Lower lobe of right lung (tissue), 2 donors: ENCODE data around the gene BMPR1B. TPM values are rescaled to one million over a fixed set of nuclear protein-coding genes. Genes with fewer than 3 reads are reported as not detected.

Experiments used
- ATAC-seq, 2 donors: fragments of 200-7000 bp; cut with Tn5 transposase; one replicate each; pipeline ENCODE4 v1.9.1; 2020 to 2022; ENCODE audit warnings: mild to moderate bottlenecking in 2 of 2, moderate library complexity in 2 of 2
- DNase-seq: peaks from one replicate; pipeline ENCODE4 v3.0.0-alpha.2; 2020
- H3K27ac ChIP-seq: fragments of 200-600 bp; one replicate; pipeline ENCODE4 v1.8.0; 2022
- H3K27me3 ChIP-seq: fragments of 200-600 bp; one replicate; pipeline ENCODE4 v1.8.0; 2022; ENCODE audit warnings: low read depth
- H3K36me3 ChIP-seq: fragments of 200-600 bp; one replicate; pipeline ENCODE4 v1.8.0; 2022; ENCODE audit warnings: mild to moderate bottlenecking
- H3K4me1 ChIP-seq: fragments of 200-600 bp; one replicate; pipeline ENCODE4 v1.8.0; 2022
- H3K4me3 ChIP-seq: fragments of 200-600 bp; one replicate; pipeline ENCODE4 v1.8.0; 2022; ENCODE audit warnings: mild to moderate bottlenecking
- H3K9me3 ChIP-seq: fragments of 200-600 bp; one replicate; pipeline ENCODE4 v1.8.0; 2022
- intact Hi-C: fragments of 100-400 bp; cut with DNase I; formaldehyde crosslinking; loops from one replicate; pipeline ENCODE4 v1.11.0; 2022
- total RNA-seq: library from RNA; stranded (reverse); fragmentation: NEBNext Ultra II Directional; extraction: Animal tissue kit (Norgen Biotek cat#: 25700); gene quantifications from one replicate; pipeline ENCODE4 v1.2.1, GENCODE V29; 2021
- TF ChIP-seq, protein P1 (sequence below): fragments of 200-600 bp; IDR thresholded peaks from one replicate; pipeline ENCODE4 v1.8.0; 2022; ENCODE audit warnings: antibody characterized with exemption, mild to moderate bottlenecking
- donor health status: DM: no; HTN: yes; CAD: no; lungs with severe emphysema.

BMPR1B gene
- total RNA-seq, 1 donor from 2014 or later = 6.0 TPM

GRCh38 chr4:94782707-94783106 is 25.0 kb downstream of the BMPR1B start:
- Histone ChIP-seq H3K36me3 (no peaks in the 10 kb centered on the region), H3K4me1 (no peaks in the 10 kb centered on the region), H3K4me3 (no peak overlapping the region), H3K27ac (no peak overlapping the region), H3K9me3 (no peaks in the 10 kb centered on the region), H3K27me3 (no peaks in the 10 kb centered on the region)
- TF ChIP-seq, protein P1, sequence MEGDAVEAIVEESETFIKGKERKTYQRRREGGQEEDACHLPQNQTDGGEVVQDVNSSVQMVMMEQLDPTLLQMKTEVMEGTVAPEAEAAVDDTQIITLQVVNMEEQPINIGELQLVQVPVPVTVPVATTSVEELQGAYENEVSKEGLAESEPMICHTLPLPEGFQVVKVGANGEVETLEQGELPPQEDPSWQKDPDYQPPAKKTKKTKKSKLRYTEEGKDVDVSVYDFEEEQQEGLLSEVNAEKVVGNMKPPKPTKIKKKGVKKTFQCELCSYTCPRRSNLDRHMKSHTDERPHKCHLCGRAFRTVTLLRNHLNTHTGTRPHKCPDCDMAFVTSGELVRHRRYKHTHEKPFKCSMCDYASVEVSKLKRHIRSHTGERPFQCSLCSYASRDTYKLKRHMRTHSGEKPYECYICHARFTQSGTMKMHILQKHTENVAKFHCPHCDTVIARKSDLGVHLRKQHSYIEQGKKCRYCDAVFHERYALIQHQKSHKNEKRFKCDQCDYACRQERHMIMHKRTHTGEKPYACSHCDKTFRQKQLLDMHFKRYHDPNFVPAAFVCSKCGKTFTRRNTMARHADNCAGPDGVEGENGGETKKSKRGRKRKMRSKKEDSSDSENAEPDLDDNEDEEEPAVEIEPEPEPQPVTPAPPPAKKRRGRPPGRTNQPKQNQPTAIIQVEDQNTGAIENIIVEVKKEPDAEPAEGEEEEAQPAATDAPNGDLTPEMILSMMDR = no peak
- intact Hi-C loops = no loop called here
- no peak for DNase-seq
- no peak for ATAC-seq

- TF ChIP-seq, protein P1 = no peak
- no peak for DNase-seq
- Histone ChIP-seq H3K4me3 (no peak overlapping the region), H3K9me3 (no peaks in the 10 kb centered on the region), H3K36me3 (no peaks in the 10 kb centered on the region), H3K4me1 (no peaks in the 10 kb centered on the region), H3K27me3 (no peaks in the 10 kb centered on the region), H3K27ac (no peak overlapping the region)
- no peak for ATAC-seq
- intact Hi-C loops = no loop called here
Measured at GRCh38 chr4:94791701-94792100, 33.9 kb downstream of the BMPR1B start.

GRCh38 chr4:94798808-94799207 is 41.1 kb downstream of the BMPR1B start:
- ATAC-seq = no peak
- TF ChIP-seq, protein P1 = no peak

DNA sequence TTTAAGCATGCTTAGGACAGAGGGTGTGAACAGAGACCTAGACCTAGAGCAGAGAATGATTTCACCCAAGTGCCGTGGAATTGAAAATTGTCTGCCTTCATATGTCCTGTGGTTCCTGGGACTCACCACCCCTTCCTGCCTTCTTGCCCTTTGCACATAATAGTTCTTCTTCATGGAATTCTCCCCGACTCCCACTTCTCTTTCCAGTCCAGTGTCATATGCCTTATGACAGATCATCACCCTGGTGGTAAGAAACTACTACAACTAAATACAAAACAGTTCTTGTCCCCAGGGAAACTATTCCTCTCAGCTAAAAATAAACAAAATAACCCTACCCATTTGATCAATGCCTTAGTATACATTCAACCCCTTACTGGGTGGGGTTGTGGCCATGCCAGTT is 43.3 kb downstream of the BMPR1B start:
- ATAC-seq = no peak
- H3K27ac ChIP-seq = no peak overlapping the region
- no peak for DNase-seq
- intact Hi-C loops = no loop called here
- no peaks in the 10 kb centered on the region for H3K9me3 ChIP-seq
- H3K27me3 ChIP-seq = no peaks in the 10 kb centered on the region
- no peak overlapping the region for H3K4me3 ChIP-seq
- H3K36me3 ChIP-seq = no peaks in the 10 kb centered on the region
- TF ChIP-seq, protein P1 = no peak
- no peaks in the 10 kb centered on the region for H3K4me1 ChIP-seq

More at GRCh38 chr4:94798808-94799207, 41.1 kb downstream of the BMPR1B start:
- H3K4me1 ChIP-seq = no peaks in the 10 kb centered on the region
- H3K36me3 ChIP-seq = no peaks in the 10 kb centered on the region
- no peaks in the 10 kb centered on the region for H3K27me3 ChIP-seq
- H3K27ac ChIP-seq = no peak overlapping the region
- H3K4me3 ChIP-seq = no peak overlapping the region
- intact Hi-C loops = no loop called here
- no peak for DNase-seq
- H3K9me3 ChIP-seq = no peaks in the 10 kb centered on the region

- no peak overlapping the region for H3K4me3 ChIP-seq
- TF ChIP-seq, protein P1 = no peak
- intact Hi-C loops = no loop called here
- no peaks in the 10 kb centered on the region for H3K36me3 ChIP-seq
- H3K9me3 ChIP-seq = no peaks in the 10 kb centered on the region
- no peaks in the 10 kb centered on the region for H3K4me1 ChIP-seq
- no peaks in the 10 kb centered on the region for H3K27me3 ChIP-seq
- no peak for DNase-seq
- no peak for ATAC-seq
- H3K27ac ChIP-seq = no peak overlapping the region
Measured at GRCh38 chr4:94802091-94802490, 44.3 kb downstream of the BMPR1B start.

- TF ChIP-seq, protein P1 = no peak
- H3K4me1 ChIP-seq = no peaks in the 10 kb centered on the region
- intact Hi-C loops = no loop called here
Measured at GRCh38 chr4:94803181-94803580, 45.4 kb downstream of the BMPR1B start.

More at GRCh38 chr4:94803181-94803580, 45.4 kb downstream of the BMPR1B start:
- H3K4me3 ChIP-seq = no peak overlapping the region
- no peak overlapping the region for H3K27ac ChIP-seq
- DNase-seq (no peak), ATAC-seq (no peak)
- H3K27me3 ChIP-seq = no peaks in the 10 kb centered on the region
- H3K9me3 ChIP-seq = no peaks in the 10 kb centered on the region
- H3K36me3 ChIP-seq = no peaks in the 10 kb centered on the region
